ENCODE measurements around the gene GAL3ST1. TPM values are rescaled to one million over a fixed set of nuclear protein-coding genes. Genes with fewer than 3 reads are reported as not detected.
"Not testable (repeated sequence)": the region's sequence is repeated elsewhere in the genome, so short reads cannot be mapped to it uniquely, and the experiment has no call there.

GAL3ST1 gene
- total and polyA plus RNA-seq, 9 donors = 1.1 to 4.1 (median 1.9) TPM; not detected in 1

DNA sequence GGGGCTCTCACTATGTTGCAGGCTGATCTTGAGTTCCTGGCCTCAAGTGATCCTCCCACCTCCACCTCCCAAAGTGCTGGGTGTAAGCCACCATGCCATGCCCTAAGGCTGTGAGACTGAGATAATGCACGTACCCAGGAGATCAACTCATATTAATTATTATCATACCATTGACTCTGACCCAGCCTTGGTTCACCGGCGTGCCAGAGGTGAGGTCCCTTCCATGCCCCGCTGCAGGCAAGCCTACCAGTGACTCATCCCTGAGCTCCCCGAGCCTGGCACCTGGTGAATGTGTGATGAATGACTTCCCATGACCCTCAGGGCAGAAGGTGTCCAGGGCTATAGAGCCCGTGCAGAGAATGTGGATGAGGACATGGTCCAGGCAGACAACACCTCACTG is 12.1 kb downstream of the GAL3ST1 start:
- Histone ChIP-seq H3K9me3 (no peaks in the 10 kb centered on the region), H3K27me3 (no peaks in the 10 kb centered on the region), H3K36me3 (no peaks in the 10 kb centered on the region), H3K4me1 (ENCODE audit: insufficient read depth) (no peaks in the 10 kb centered on the region), H3K4me3 (no peak overlapping the region), H3K27ac (no peak overlapping the region)
- WGBS, 3 donors = 62 to 72% (median 66%) methylated on average over 6 of the region's 6 CpGs
- intact Hi-C loops (cut with DNase I) = no loop called here
- no peak for DNase-seq
- TF ChIP-seq EP300 (IDR thresholded peaks at IDR 0.05) (no peak), POLR2A (IDR thresholded peaks at IDR 0.05) (no peak)
- TF ChIP-seq, protein P1, sequence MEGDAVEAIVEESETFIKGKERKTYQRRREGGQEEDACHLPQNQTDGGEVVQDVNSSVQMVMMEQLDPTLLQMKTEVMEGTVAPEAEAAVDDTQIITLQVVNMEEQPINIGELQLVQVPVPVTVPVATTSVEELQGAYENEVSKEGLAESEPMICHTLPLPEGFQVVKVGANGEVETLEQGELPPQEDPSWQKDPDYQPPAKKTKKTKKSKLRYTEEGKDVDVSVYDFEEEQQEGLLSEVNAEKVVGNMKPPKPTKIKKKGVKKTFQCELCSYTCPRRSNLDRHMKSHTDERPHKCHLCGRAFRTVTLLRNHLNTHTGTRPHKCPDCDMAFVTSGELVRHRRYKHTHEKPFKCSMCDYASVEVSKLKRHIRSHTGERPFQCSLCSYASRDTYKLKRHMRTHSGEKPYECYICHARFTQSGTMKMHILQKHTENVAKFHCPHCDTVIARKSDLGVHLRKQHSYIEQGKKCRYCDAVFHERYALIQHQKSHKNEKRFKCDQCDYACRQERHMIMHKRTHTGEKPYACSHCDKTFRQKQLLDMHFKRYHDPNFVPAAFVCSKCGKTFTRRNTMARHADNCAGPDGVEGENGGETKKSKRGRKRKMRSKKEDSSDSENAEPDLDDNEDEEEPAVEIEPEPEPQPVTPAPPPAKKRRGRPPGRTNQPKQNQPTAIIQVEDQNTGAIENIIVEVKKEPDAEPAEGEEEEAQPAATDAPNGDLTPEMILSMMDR (IDR thresholded peaks at IDR 0.05) = no peak

DNA sequence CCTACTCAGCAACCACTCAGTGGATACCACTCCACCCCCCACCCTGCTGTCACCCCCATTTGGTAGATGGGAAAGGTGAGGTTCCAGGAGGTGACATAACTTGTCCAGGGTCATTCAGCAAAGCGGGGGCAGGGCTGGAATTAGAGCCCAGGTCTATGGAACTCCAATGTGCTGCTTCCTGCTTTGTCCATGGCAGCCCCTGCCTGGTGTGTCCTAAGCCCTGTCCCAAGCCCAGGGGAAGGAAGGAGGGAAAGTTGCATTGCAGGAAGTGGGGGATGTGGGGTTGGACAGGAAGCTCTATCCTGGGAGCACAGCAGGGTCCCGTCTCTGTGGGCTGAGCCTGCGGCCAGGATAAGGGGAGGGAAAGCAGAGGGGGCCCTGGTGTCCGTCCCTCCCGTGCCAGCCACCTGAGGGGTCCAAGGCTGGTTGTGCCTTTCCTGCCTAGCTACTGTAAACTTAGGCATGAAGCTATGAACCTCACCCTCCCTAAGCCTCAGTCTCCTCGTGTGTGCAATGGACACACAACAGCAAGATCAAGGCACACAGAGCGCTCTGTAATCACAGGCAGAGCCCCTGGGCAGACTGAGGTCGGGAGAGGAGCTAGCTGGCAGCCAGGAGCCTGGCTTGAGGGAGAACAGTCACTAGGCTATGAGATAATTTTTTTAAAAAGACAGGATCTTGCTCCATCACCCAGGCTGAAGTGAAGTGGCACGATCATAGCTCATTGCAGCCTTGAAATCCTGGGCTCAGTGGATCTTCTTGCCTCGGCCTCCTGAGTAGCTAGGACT is 12.9 kb downstream of the GAL3ST1 start:
- H3K4me1 ChIP-seq (ENCODE audit: insufficient read depth) = no peaks in the 10 kb centered on the region
- no peaks in the 10 kb centered on the region for H3K27me3 ChIP-seq
- no peaks in the 10 kb centered on the region for H3K9me3 ChIP-seq
- intact Hi-C loops (cut with DNase I) = no loop called here
- TF ChIP-seq POLR2A (IDR thresholded peaks at IDR 0.05) = no peak
- no peak for TF ChIP-seq EP300 (IDR thresholded peaks at IDR 0.05)
- TF ChIP-seq, protein P1 (IDR thresholded peaks at IDR 0.05) = no peak
- DNase-seq = no peak
- no peak overlapping the region for H3K4me3 ChIP-seq
- 56 to 60% (median 58%) methylated on average over 10 of the region's 10 CpGs for WGBS, 3 donors
- H3K27ac ChIP-seq = no peak overlapping the region
- H3K36me3 ChIP-seq = no peaks in the 10 kb centered on the region

DNA sequence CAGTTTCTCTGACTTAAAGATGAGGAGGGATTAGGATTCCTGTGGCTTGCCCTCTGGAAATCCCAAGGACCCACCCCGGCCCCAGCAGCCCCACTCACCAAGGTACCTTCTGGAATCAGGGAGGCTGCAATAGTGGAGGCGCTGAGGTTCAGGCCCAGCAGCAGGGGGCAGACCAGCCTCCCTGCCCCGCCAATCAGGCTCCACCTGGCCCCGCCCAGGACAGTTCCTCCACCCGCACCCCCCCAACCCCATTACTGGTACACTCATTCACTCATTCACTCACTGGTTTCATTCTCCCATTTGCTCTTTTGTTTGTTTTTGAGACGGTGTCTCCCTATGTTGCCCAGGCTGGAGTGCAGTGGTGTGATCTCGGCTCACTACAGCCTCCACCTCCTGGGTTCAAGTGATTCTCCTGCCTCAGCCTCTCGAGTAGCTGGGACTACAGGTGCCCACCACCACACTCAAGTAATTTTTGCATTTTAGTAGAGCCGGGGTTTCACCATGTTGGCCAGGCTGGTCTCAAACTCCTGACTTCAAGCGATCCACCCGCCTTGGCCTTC is 13.7 kb downstream of the GAL3ST1 start:
- H3K4me3 ChIP-seq; H3K27me3 ChIP-seq; H3K27ac ChIP-seq; H3K9me3 ChIP-seq; intact Hi-C loops (cut with DNase I); H3K4me1 ChIP-seq (ENCODE audit: insufficient read depth); H3K36me3 ChIP-seq; DNase-seq: not testable (repeated sequence)
- 84 to 87% (median 85%) methylated on average over 11 of the region's 11 CpGs for WGBS, 3 donors

DNA sequence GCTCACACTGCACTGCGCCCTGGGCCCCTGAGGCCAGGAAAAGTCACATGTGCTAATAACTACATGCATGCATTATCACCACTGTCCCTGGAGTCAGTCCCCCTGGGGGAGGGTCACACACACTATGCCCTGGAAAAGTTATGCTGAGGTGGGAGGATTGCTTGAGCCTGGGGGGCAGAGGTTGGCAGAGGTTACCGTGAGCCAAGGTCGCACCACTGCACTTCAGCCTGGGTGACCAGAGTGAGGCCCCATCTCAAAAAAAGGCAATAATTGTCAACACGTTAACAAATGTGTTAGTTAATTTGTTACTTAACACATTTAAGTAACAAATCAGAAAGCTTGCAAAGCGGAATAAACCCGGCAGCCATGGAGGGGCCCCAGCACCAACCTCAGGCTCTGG is 14.6 kb downstream of the GAL3ST1 start:
- no peak for DNase-seq
- Histone ChIP-seq H3K36me3 (no peaks in the 10 kb centered on the region), H3K27me3 (no peaks in the 10 kb centered on the region), H3K4me3 (no peak overlapping the region), H3K9me3 (no peaks in the 10 kb centered on the region), H3K27ac (no peak overlapping the region), H3K4me1 (ENCODE audit: insufficient read depth) (no peaks in the 10 kb centered on the region)
- TF ChIP-seq, protein P1 (IDR thresholded peaks at IDR 0.05) = no peak
- TF ChIP-seq EP300 (IDR thresholded peaks at IDR 0.05) (no peak), POLR2A (IDR thresholded peaks at IDR 0.05) (no peak)
- intact Hi-C loops (cut with DNase I) = no loop called here
- WGBS, 3 donors = 64 to 75% (median 65%) methylated on average over 6 of the region's 6 CpGs

DNA sequence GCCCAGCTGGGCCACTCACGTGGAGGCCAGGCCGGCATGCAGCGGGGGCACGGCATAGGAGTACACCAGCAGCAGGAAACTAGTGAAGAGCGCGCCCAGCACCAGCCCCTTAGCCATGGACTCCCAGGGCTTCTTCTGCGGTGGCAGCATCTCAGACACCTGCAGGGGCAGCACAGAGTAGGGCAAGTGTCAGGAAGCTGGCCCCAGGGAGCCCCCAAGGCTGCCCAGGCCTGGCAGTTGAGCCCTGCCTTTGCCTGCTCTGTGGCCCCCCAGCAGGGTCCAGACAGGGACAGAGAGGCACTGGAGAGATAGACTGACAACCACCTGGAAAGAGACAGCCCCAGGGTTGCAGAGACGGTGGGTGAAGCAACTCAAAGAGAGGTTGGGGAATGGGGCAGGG is 17.2 kb downstream of the GAL3ST1 start:
- 69 to 85% (median 73%) methylated on average over 8 of the region's 8 CpGs for WGBS, 3 donors

More for the DNA sequence above, 17.2 kb downstream of the GAL3ST1 start:
- Histone ChIP-seq H3K27me3 (no peaks in the 10 kb centered on the region), H3K4me3 (no peak overlapping the region), H3K36me3 (no peaks in the 10 kb centered on the region), H3K27ac (no peak overlapping the region), H3K4me1 (ENCODE audit: insufficient read depth) (no peaks in the 10 kb centered on the region), H3K9me3 (no peaks in the 10 kb centered on the region)
- no peak for DNase-seq
- intact Hi-C loops (cut with DNase I) = no loop called here
- TF ChIP-seq POLR2A (IDR thresholded peaks at IDR 0.05) = no peak
- TF ChIP-seq EP300 (IDR thresholded peaks at IDR 0.05) = no peak
- TF ChIP-seq, protein P1 (IDR thresholded peaks at IDR 0.05) = no peak

All from ovary (tissue), 9 donors.